ENCODE data around the gene CERS6. TPM values are rescaled to one million over a fixed set of nuclear protein-coding genes. Genes with fewer than 3 reads are reported as not detected.
A peak's percentile ranks its signal among the peaks of the same experiment; 100 is the strongest.

CERS6 gene
- total RNA-seq, 1 donor from 2014 or later = 55.3 TPM

DNA sequence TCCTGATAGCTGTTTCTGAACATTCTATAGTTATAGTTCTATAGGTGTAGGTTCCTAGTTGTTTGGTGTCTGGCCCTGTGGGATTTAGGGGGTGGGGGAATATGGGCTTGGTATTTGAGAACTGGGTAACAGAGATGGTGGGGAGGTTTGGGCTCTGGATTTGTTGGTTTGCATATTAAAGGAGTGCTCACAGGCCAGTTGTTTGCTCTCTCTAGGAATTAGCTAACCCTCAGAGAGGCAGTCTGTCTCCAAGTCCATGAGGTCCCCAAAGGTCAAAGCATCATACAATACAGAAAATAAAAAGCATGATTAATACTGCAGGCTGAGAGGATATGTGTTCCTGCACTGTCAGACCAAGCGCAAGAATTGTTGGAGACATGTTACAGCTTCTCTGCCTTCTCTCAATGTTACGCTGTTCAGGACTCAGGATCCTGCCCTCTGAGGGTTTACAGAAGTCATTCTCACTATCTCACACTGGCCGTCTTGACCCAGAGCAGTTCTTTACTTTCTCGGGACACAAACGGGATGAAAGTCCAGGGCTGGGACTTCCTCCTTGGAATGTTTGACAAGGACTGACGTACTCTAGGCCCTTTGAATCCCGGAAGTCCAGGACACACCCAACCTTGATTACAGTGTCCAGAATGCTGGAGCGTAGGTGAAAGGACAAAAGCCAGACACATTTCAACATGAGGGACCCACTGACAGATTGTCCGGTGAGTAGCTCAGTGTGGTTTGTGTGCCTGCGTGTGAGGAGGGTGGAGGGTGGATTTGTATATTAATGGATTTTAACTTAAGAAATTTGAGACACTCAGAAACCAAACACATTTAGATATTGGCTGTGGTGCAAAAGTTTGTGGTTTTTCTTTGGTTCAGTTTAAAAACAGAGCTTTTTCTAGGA is 346.1 kb downstream of the CERS6 start, which contains the start of gene NOSTRIN:
Gene NOSTRIN (plus strand): TSS at position 677 of the 898 bp plus-strand sequence. CDS start 10 bp downstream, at position 687.
- H3K36me3 ChIP-seq (ENCODE audit: control insufficient read depth, insufficient read depth, low read length) = no peaks in the 10 kb centered on the region
- H3K4me3 ChIP-seq (ENCODE audit: low read depth, low read length) = no peak within 1 kb of the TSS
- peak; percentile 55 for FAIRE-seq
- H3K27me3 ChIP-seq (ENCODE audit: control insufficient read depth, insufficient read depth, low read length) = no peaks in the 10 kb centered on the region
- DNase-seq (ENCODE audit: low read depth) = peak; percentile 41
- TF ChIP-seq CTCF (IDR thresholded peaks at IDR 0.05; ENCODE audit: insufficient read depth, low read length, severe bottlenecking) = no peak

GRCh38 chr2:168802859-168803725 is 347.0 kb downstream of the CERS6 start:
- Histone ChIP-seq H3K36me3 (ENCODE audit: control insufficient read depth, insufficient read depth, low read length) (no peaks in the 10 kb centered on the region), H3K4me3 (ENCODE audit: low read depth, low read length) (no peak overlapping the region), H3K27me3 (ENCODE audit: control insufficient read depth, insufficient read depth, low read length) (no peaks in the 10 kb centered on the region)
- DNase-seq (ENCODE audit: low read depth) (peak; percentile 17), FAIRE-seq (no peak)
- TF ChIP-seq CTCF (IDR thresholded peaks at IDR 0.05; ENCODE audit: insufficient read depth, low read length, severe bottlenecking) = no peak

DNA sequence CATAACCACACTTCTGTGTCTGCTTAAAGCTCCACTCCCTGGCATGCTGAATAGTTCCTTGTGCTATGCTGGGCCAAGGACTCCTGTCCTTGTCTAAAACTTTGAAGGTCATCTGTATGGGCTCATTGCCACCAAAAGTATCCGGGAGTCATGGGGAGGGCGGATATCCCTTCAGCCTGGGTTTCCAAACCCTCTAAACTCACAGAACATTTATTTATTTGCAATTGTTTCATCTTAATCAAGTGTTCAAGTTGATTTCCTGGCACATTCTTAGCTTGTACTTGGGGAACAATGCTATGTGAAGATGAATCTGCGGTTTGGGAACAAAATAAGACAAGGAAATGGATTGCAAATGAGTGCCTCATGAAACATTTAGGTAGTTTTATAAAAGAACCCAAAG is 348.1 kb downstream of the CERS6 start:
- H3K4me3 ChIP-seq (ENCODE audit: low read depth, low read length) = no peak overlapping the region
- FAIRE-seq = no peak
- no peaks in the 10 kb centered on the region for H3K27me3 ChIP-seq (ENCODE audit: control insufficient read depth, insufficient read depth, low read length)
- H3K36me3 ChIP-seq (ENCODE audit: control insufficient read depth, insufficient read depth, low read length) = no peaks in the 10 kb centered on the region
- TF ChIP-seq CTCF (IDR thresholded peaks at IDR 0.05; ENCODE audit: insufficient read depth, low read length, severe bottlenecking) = no peak
- DNase-seq (ENCODE audit: low read depth) = no peak

DNA sequence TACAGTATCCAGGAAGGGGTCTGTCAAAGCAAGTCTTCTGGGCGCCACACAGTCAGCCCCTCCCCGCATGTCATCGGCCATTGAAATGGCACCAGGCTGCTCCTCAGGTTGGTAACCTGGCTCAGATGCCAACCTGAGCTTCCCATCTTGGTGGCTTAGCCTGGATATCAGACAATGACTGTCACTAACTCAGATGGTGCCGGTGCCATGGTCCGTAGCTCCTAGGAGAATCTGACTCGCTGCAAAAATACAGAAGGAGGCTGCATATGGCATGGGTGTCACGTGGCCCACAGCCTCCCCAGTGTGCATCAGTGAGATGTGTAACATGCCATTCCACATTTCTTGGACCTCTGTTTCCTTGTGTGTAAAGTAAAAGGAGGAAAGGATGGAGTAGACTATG is 349.5 kb downstream of the CERS6 start:
- Histone ChIP-seq H3K36me3 (ENCODE audit: control insufficient read depth, insufficient read depth, low read length) (no peaks in the 10 kb centered on the region), H3K27me3 (ENCODE audit: control insufficient read depth, insufficient read depth, low read length) (no peaks in the 10 kb centered on the region), H3K4me3 (ENCODE audit: low read depth, low read length) (no peak overlapping the region)
- FAIRE-seq (peak; percentile 43), DNase-seq (ENCODE audit: low read depth) (no peak)
- no peak for TF ChIP-seq CTCF (IDR thresholded peaks at IDR 0.05; ENCODE audit: insufficient read depth, low read length, severe bottlenecking)

- no peaks in the 10 kb centered on the region for H3K36me3 ChIP-seq (ENCODE audit: control insufficient read depth, insufficient read depth, low read length)
- DNase-seq (ENCODE audit: low read depth) (no peak), FAIRE-seq (no peak)
- no peaks in the 10 kb centered on the region for H3K27me3 ChIP-seq (ENCODE audit: control insufficient read depth, insufficient read depth, low read length)
- no peak overlapping the region for H3K4me3 ChIP-seq (ENCODE audit: low read depth, low read length)
- TF ChIP-seq CTCF (IDR thresholded peaks at IDR 0.05; ENCODE audit: insufficient read depth, low read length, severe bottlenecking) = no peak
These were observed 353.5 kb downstream of the CERS6 start for GRCh38 chr2:168809537-168809936.

Measured in bronchial epithelial cell (primary cell).